PC-3 (cell line): ENCODE measurements around the gene LRCOL1. TPM values are rescaled to one million over a fixed set of nuclear protein-coding genes. Genes with fewer than 3 reads are reported as not detected.

ENCODE experiments used
- ATAC-seq: fragments of 200-7000 bp; cut with Tn5 transposase; 2 replicates; pipeline ENCODE4 v1.9.1; 2020; ENCODE audit warnings: mild to moderate bottlenecking, moderate library complexity
- BruUV-seq: library from RNA; stranded (reverse); fragments of 400-500 nt; replicated peaks from 2 replicates; lab custom pipeline; 2021; lab: Mats Ljungman, UMichigan
- CTCF ChIA-PET: fragments of 300-600 bp; sonication (Branson Sonifier 250); formaldehyde crosslinking; loops from one replicate; lab custom pipeline; 2022; ENCODE audit warnings: antibody characterized with exemption; lab: Charles Lee
- POLR2A ChIA-PET: fragments of 300-600 bp; sonication (Branson Sonifier 250); formaldehyde crosslinking; loops from one replicate; lab custom pipeline; 2022; ENCODE audit warnings: antibody characterized with exemption; ENCODE audit not compliant: unreplicated experiment; lab: Charles Lee
- DNase-seq: peaks from one replicate; pipeline ENCODE4 v3.0.0-alpha.2; 2015
- H2AFZ ChIP-seq: fragments of 300-600 bp; sonication (generic); 2 replicates; pipeline ENCODE4 v1.6.0; 2016; ENCODE audit warnings: antibody characterized with exemption, low read length
- H3F3A ChIP-seq: fragments of 300-600 bp; sonication (generic); one replicate; pipeline ENCODE4 v1.6.0; 2017; ENCODE audit warnings: antibody characterized with exemption, low read length, control low read depth, mild to moderate bottlenecking; ENCODE audit not compliant: unreplicated experiment
- H3K27ac ChIP-seq: fragments of 300-600 bp; sonication (generic); 2 replicates; pipeline ENCODE4 v1.5.1; 2016; ENCODE audit warnings: mild to moderate bottlenecking, low read length
- H3K27me3 ChIP-seq: fragments of 300-600 bp; sonication (generic); 2 replicates; pipeline ENCODE4 v1.6.1; 2016; ENCODE audit warnings: low read length, mixed read lengths
- H3K36me3 ChIP-seq: fragments of 300-600 bp; sonication (generic); 2 replicates; pipeline ENCODE4 v1.6.1; 2016; ENCODE audit warnings: low read depth, mixed run types, low read length, mixed read lengths
- H3K4me1 ChIP-seq: fragments of 300-600 bp; sonication (generic); 2 replicates; pipeline ENCODE4 v1.5.1; 2016; ENCODE audit warnings: low read length; ENCODE audit not compliant: insufficient read depth
- H3K4me2 ChIP-seq: fragments of 300-600 bp; sonication (generic); 2 replicates; pipeline ENCODE4 v1.6.0; 2016; ENCODE audit warnings: low read length
- H3K4me3 ChIP-seq: fragments of 300-600 bp; sonication (generic); 2 replicates; pipeline ENCODE4 v1.5.1; 2016; ENCODE audit warnings: mild to moderate bottlenecking, low read length, mixed read lengths
- H3K79me2 ChIP-seq: fragments of 300-600 bp; sonication (generic); 2 replicates; pipeline ENCODE4 v1.6.1; 2017; ENCODE audit warnings: low read length, mixed read lengths
- H3K9ac ChIP-seq: fragments of 300-600 bp; sonication (generic); 2 replicates; pipeline ENCODE4 v1.6.0; 2016; ENCODE audit warnings: mild to moderate bottlenecking, low read length
- H3K9me2 ChIP-seq: fragments of 300-600 bp; sonication (generic); replicated peaks from 2 replicates; pipeline ENCODE4 v1.6.1; 2016; ENCODE audit warnings: mixed run types, low read length, mixed read lengths
- H3K9me3 ChIP-seq: fragments of 300-600 bp; sonication (generic); 2 replicates; pipeline ENCODE4 v1.6.1; 2016; ENCODE audit warnings: low read length, mixed read lengths
- H4K20me1 ChIP-seq: fragments of 300-600 bp; sonication (generic); 2 replicates; pipeline ENCODE4 v1.6.1; 2016; ENCODE audit warnings: low read length, mixed read lengths
- CTCF ChIP-seq: fragments of 300-600 bp; sonication (generic); conservative IDR thresholded peaks from 2 replicates; pipeline ENCODE4 v1.5.1; 2017; ENCODE audit warnings: antibody characterized with exemption, low read depth, mild to moderate bottlenecking, low read length
- EZH2 ChIP-seq: fragments of 300-600 bp; sonication (generic); IDR thresholded peaks from one replicate; pipeline ENCODE4 v1.6.1; 2017; ENCODE audit warnings: antibody characterized with exemption, mild to moderate bottlenecking, low read length; ENCODE audit not compliant: unreplicated experiment
- EZH2phosphoT487 ChIP-seq: fragments of 300-600 bp; sonication (generic); IDR thresholded peaks from 2 replicates; pipeline ENCODE4 v1.6.1; 2018; ENCODE audit warnings: mild to moderate bottlenecking, antibody characterized with exemption, low read length, borderline replicate concordance
- intact Hi-C: fragments of 100-400 bp; cut with micrococcal nuclease; formaldehyde crosslinking; loops from 2 replicates; pipeline ENCODE4 v1.9.0; 2023
- total RNA-seq: library from RNA; depleted of rRNA; stranded (reverse); fragments of >200 nt; gene quantifications from 2 replicates; pipeline ENCODE4 v1.2.3, GENCODE V29; 2014

LRCOL1 gene
- total RNA-seq, 1 experiment from 2014 or later, result not detected

- Histone ChIP-seq H2AFZ (no peak overlapping the region), H3K4me2 (no peak overlapping the region), H3K27me3 (peaks cover 38% of the 10 kb centered on the region), H3K4me3 (no peak overlapping the region), H3K27ac (no peak overlapping the region), H3K9me3 (0 out of 2 replicates have a peak, but pooled peaks cover 3% of the 10 kb centered on the region), H4K20me1 (no peaks in the 10 kb centered on the region), H3K4me1 (peaks cover 18% of the 10 kb centered on the region), H3F3A (no peaks in the 10 kb centered on the region), H3K9me2 (no peaks in the 10 kb centered on the region), H3K79me2 (no peaks in the 10 kb centered on the region), H3K36me3 (0 out of 2 replicates have a peak, but pooled peaks cover under 1% of the 10 kb centered on the region), H3K9ac (no peak overlapping the region)
- POLR2A ChIA-PET, result no interaction called here
- intact Hi-C loops, result no loop called here
- TF ChIP-seq CTCF, result no peak
- TF ChIP-seq EZH2phosphoT487, result no peak
- ATAC-seq (no peak), DNase-seq (no peak)
- CTCF ChIA-PET, result interaction anchor here (0.6 kb wide), 1 partner anchor 98 kb away, joined by 4 read pairs; no protein-coding TSS in a partner anchor
- no TSS peak for BruUV-seq
Observed at GRCh38 chr12:132619386-132620112, 9.2 kb upstream of the LRCOL1 start.

- BruUV-seq, result no TSS peak
- Histone ChIP-seq H3F3A (no peaks in the 10 kb centered on the region), H3K36me3 (no peaks in the 10 kb centered on the region), H3K4me1 (peaks cover 18% of the 10 kb centered on the region), H3K79me2 (no peaks in the 10 kb centered on the region), H3K27ac (no peak overlapping the region), H3K4me3 (no peak overlapping the region), H4K20me1 (no peaks in the 10 kb centered on the region), H3K9me2 (no peaks in the 10 kb centered on the region), H3K9ac (no peak overlapping the region), H2AFZ (no peak overlapping the region), H3K4me2 (no peak overlapping the region), H3K9me3 (0 out of 2 replicates have a peak, but pooled peaks cover 3% of the 10 kb centered on the region), H3K27me3 (peaks cover 38% of the 10 kb centered on the region)
- ChIA-PET POLR2A (no interaction called here), CTCF (no interaction called here)
- DNase-seq (no peak), ATAC-seq (no peak)
- intact Hi-C loops, result no loop called here
- no peak for TF ChIP-seq CTCF
- no peak for TF ChIP-seq EZH2phosphoT487
- no peak for TF ChIP-seq EZH2
Observed at GRCh38 chr12:132619071-132619385, 8.6 kb upstream of the LRCOL1 start.

GRCh38 chr12:132618683-132619043 lies 8.3 kb upstream of the LRCOL1 start, which contains the start of gene P2RX2:
P2RX2 (plus strand) TSS chr12:132618776; CDS start chr12:132618817, 41 bp downstream.
- H3K27ac ChIP-seq, result no peak within 1 kb of the TSS

More at GRCh38 chr12:132618683-132619043, 8.3 kb upstream of the LRCOL1 start, which contains the start of gene P2RX2:
- Histone ChIP-seq H3K4me1 (peaks cover 15% of the 10 kb centered on the region), H3K27me3 (peaks cover 38% of the 10 kb centered on the region), H3F3A (no peaks in the 10 kb centered on the region), H3K9ac (no peak within 1 kb of the TSS), H4K20me1 (no peaks in the 10 kb centered on the region), H3K4me2 (peak within 1 kb of the TSS; percentile 24; the same call in 1 of the 2 replicates), H3K9me3 (0 out of 2 replicates have a peak, but pooled peaks cover 3% of the 10 kb centered on the region), H3K36me3 (no peaks in the 10 kb centered on the region), H2AFZ (no peak within 1 kb of the TSS), H3K4me3 (0 out of 2 replicates have a peak within 1 kb of the TSS, but pooled peaks have one; percentile 7), H3K9me2 (no peaks in the 10 kb centered on the region), H3K79me2 (no peaks in the 10 kb centered on the region)
- intact Hi-C loops, result no loop called here
- ATAC-seq (no peak), DNase-seq (no peak)
- TF ChIP-seq EZH2, result no peak
- no peak for TF ChIP-seq CTCF
- TF ChIP-seq EZH2phosphoT487, result no peak
- no TSS peak for BruUV-seq
- POLR2A ChIA-PET, result no interaction called here
- CTCF ChIA-PET, result no interaction called here
